MM.1S (cell line): ENCODE results near the gene LILRA6.

Experiments used
- DNase-seq: peaks from one replicate; pipeline ENCODE4 v3.0.0-alpha.2; 2015
- H2AFZ ChIP-seq: fragments of 300-600 bp; sonication (generic); 2 replicates; pipeline ENCODE4 v1.6.0; 2016; ENCODE audit warnings: antibody characterized with exemption, low read length
- H3F3A ChIP-seq: fragments of 300-600 bp; sonication (generic); 2 replicates; pipeline ENCODE4 v1.6.1; 2016; ENCODE audit warnings: mild to moderate bottlenecking, antibody characterized with exemption, low read length, moderate library complexity, mixed read lengths; ENCODE audit not compliant: insufficient read depth
- H3K27ac ChIP-seq: fragments of 300-600 bp; sonication (generic); 2 replicates; pipeline ENCODE4 v1.5.1; 2016; ENCODE audit warnings: mild to moderate bottlenecking, low read length
- H3K27me3 ChIP-seq: fragments of 300-600 bp; sonication (generic); replicated peaks from 2 replicates; pipeline ENCODE4 v1.6.0; 2016; ENCODE audit warnings: low read length; ENCODE audit not compliant: insufficient read depth
- H3K36me3 ChIP-seq: fragments of 300-600 bp; sonication (generic); replicated peaks from 2 replicates; pipeline ENCODE4 v1.6.1; 2016; ENCODE audit warnings: mild to moderate bottlenecking, low read length, mixed read lengths; ENCODE audit not compliant: insufficient read depth
- H3K4me1 ChIP-seq: fragments of 300-600 bp; sonication (generic); 2 replicates; pipeline ENCODE4 v1.6.1; 2016; ENCODE audit warnings: low read length, mixed read lengths
- H3K4me2 ChIP-seq: fragments of 300-600 bp; sonication (generic); 2 replicates; pipeline ENCODE4 v1.6.0; 2016; ENCODE audit warnings: low read depth, low read length
- H3K4me3 ChIP-seq: fragments of 300-600 bp; sonication (generic); 2 replicates; pipeline ENCODE4 v1.5.1; 2016; ENCODE audit warnings: low read length, mixed read lengths
- H3K79me2 ChIP-seq: fragments of 300-600 bp; sonication (generic); 2 replicates; pipeline ENCODE4 v1.6.1; 2016; ENCODE audit warnings: mixed run types, low read length, mixed read lengths
- H3K9ac ChIP-seq: fragments of 300-600 bp; sonication (generic); 2 replicates; pipeline ENCODE4 v1.6.1; 2016; ENCODE audit warnings: low read length, mixed read lengths
- H3K9me2 ChIP-seq: fragments of 300-600 bp; sonication (generic); replicated peaks from 2 replicates; pipeline ENCODE4 v1.6.1; 2016; ENCODE audit warnings: mild to moderate bottlenecking, low read length, mixed read lengths; ENCODE audit not compliant: insufficient read depth
- H3K9me3 ChIP-seq: fragments of 300-600 bp; sonication (generic); replicated peaks from 2 replicates; pipeline ENCODE4 v1.6.1; 2016; ENCODE audit warnings: mild to moderate bottlenecking, low read length, mixed read lengths; ENCODE audit not compliant: insufficient read depth
- H4K20me1 ChIP-seq: fragments of 300-600 bp; sonication (generic); 2 replicates; pipeline ENCODE4 v1.6.1; 2016; ENCODE audit warnings: mild to moderate bottlenecking, low read length, moderate library complexity, mixed read lengths; ENCODE audit not compliant: insufficient read depth
- EZH2 ChIP-seq: fragments of 300-600 bp; sonication (generic); optimal IDR thresholded peaks from 2 replicates; pipeline ENCODE3; 2017; ENCODE audit warnings: low read depth, mild to moderate bottlenecking, antibody characterized with exemption, low read length, mixed read lengths
- EZH2phosphoT487 ChIP-seq: fragments of 300-600 bp; sonication (generic); IDR thresholded peaks from 2 replicates; pipeline ENCODE4 v1.6.1; 2018; ENCODE audit warnings: antibody characterized with exemption, low read length
- TF ChIP-seq, protein P1 (sequence below): fragments of 300-600 bp; sonication (generic); IDR thresholded peaks from 2 replicates; pipeline ENCODE4 v1.5.1; 2016; ENCODE audit warnings: antibody characterized with exemption, low read length, mixed read lengths

LILRA6 gene

GRCh38 chr19:54255105-54255775 lies 12.7 kb upstream of the LILRA6 start:
- Histone ChIP-seq H3K4me1 (no peaks in the 10 kb centered on the region), H3K4me3 (no peak overlapping the region), H4K20me1 (no peaks in the 10 kb centered on the region), H3K4me2 (no peak overlapping the region), H2AFZ (no peak overlapping the region), H3K9me3 (no peaks in the 10 kb centered on the region), H3K79me2 (no peaks in the 10 kb centered on the region), H3K27ac (no peak overlapping the region), H3K9ac (no peak overlapping the region), H3K9me2 (no peaks in the 10 kb centered on the region), H3K27me3 (peaks cover 86% of the 10 kb centered on the region), H3K36me3 (no peaks in the 10 kb centered on the region), H3F3A (no peaks in the 10 kb centered on the region)
- TF ChIP-seq EZH2 (no peak), EZH2phosphoT487 (no peak)
- TF ChIP-seq, protein P1, sequence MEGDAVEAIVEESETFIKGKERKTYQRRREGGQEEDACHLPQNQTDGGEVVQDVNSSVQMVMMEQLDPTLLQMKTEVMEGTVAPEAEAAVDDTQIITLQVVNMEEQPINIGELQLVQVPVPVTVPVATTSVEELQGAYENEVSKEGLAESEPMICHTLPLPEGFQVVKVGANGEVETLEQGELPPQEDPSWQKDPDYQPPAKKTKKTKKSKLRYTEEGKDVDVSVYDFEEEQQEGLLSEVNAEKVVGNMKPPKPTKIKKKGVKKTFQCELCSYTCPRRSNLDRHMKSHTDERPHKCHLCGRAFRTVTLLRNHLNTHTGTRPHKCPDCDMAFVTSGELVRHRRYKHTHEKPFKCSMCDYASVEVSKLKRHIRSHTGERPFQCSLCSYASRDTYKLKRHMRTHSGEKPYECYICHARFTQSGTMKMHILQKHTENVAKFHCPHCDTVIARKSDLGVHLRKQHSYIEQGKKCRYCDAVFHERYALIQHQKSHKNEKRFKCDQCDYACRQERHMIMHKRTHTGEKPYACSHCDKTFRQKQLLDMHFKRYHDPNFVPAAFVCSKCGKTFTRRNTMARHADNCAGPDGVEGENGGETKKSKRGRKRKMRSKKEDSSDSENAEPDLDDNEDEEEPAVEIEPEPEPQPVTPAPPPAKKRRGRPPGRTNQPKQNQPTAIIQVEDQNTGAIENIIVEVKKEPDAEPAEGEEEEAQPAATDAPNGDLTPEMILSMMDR, result no peak
- no peak for DNase-seq

GRCh38 chr19:54254195-54254906 lies 11.8 kb upstream of the LILRA6 start:
- TF ChIP-seq, protein P1, result no peak
- TF ChIP-seq EZH2phosphoT487, result no peak
- TF ChIP-seq EZH2, result no peak
- Histone ChIP-seq H3K79me2 (no peaks in the 10 kb centered on the region), H3K36me3 (no peaks in the 10 kb centered on the region), H3K27me3 (peaks cover 82% of the 10 kb centered on the region), H3K27ac (no peak overlapping the region), H3F3A (no peaks in the 10 kb centered on the region), H2AFZ (no peak overlapping the region), H3K9me3 (no peaks in the 10 kb centered on the region), H3K4me2 (no peak overlapping the region), H3K4me1 (no peaks in the 10 kb centered on the region), H3K9me2 (no peaks in the 10 kb centered on the region), H3K4me3 (no peak overlapping the region), H4K20me1 (no peaks in the 10 kb centered on the region), H3K9ac (no peak overlapping the region)
- DNase-seq, result no peak

GRCh38 chr19:54253331-54254194 lies 11.0 kb upstream of the LILRA6 start:
- DNase-seq, result no peak
- Histone ChIP-seq H3K9me3 (no peaks in the 10 kb centered on the region), H3K4me3 (no peak overlapping the region), H3F3A (0 out of 2 replicates have a peak, but pooled peaks cover under 1% of the 10 kb centered on the region), H3K79me2 (no peaks in the 10 kb centered on the region), H3K27me3 (peaks cover 77% of the 10 kb centered on the region), H3K9ac (no peak overlapping the region), H4K20me1 (no peaks in the 10 kb centered on the region), H3K4me2 (no peak overlapping the region), H3K36me3 (no peaks in the 10 kb centered on the region), H2AFZ (no peak overlapping the region), H3K4me1 (peaks cover 1% of the 10 kb centered on the region), H3K27ac (no peak overlapping the region), H3K9me2 (no peaks in the 10 kb centered on the region)
- no peak for TF ChIP-seq EZH2
- TF ChIP-seq EZH2phosphoT487, result no peak
- TF ChIP-seq, protein P1, result no peak
